ENCODE results near the gene TIMP3.

Gene TIMP3

DNA sequence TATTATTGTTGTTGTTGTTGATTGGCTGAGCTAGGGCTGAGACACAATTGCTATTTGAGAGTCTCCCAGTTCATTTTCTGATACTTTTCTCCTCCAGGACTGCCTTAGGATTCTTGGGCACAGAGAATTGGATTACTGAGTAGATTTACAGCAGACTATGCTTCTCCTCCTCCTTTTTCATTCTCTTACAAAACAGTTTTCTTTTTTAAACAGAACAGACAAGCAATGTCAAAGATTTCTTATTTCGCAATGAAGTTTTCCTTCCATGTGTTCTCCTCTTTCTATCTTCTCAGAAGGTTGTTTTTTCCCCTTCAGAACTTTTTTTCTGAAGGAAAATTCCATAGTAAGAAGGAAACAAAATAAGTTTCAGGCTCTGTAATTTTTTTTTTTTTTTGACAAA lies 19.8 kb upstream of the TIMP3 start:
- TF ChIP-seq, protein P1, sequence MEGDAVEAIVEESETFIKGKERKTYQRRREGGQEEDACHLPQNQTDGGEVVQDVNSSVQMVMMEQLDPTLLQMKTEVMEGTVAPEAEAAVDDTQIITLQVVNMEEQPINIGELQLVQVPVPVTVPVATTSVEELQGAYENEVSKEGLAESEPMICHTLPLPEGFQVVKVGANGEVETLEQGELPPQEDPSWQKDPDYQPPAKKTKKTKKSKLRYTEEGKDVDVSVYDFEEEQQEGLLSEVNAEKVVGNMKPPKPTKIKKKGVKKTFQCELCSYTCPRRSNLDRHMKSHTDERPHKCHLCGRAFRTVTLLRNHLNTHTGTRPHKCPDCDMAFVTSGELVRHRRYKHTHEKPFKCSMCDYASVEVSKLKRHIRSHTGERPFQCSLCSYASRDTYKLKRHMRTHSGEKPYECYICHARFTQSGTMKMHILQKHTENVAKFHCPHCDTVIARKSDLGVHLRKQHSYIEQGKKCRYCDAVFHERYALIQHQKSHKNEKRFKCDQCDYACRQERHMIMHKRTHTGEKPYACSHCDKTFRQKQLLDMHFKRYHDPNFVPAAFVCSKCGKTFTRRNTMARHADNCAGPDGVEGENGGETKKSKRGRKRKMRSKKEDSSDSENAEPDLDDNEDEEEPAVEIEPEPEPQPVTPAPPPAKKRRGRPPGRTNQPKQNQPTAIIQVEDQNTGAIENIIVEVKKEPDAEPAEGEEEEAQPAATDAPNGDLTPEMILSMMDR (IDR thresholded peaks at IDR 0.05; ENCODE audit: control extremely low read depth, extremely low read depth, low read depth, missing control alignments): no peak
- no peak for DNase-seq (ENCODE audit: extremely low spot score)
- POLR2A ChIA-PET: no interaction called here
- CTCF ChIA-PET: interaction anchor here (4.3 kb wide), 1 partner anchor 15 kb away, joined by 24 read pairs; no protein-coding TSS in a partner anchor

DNA sequence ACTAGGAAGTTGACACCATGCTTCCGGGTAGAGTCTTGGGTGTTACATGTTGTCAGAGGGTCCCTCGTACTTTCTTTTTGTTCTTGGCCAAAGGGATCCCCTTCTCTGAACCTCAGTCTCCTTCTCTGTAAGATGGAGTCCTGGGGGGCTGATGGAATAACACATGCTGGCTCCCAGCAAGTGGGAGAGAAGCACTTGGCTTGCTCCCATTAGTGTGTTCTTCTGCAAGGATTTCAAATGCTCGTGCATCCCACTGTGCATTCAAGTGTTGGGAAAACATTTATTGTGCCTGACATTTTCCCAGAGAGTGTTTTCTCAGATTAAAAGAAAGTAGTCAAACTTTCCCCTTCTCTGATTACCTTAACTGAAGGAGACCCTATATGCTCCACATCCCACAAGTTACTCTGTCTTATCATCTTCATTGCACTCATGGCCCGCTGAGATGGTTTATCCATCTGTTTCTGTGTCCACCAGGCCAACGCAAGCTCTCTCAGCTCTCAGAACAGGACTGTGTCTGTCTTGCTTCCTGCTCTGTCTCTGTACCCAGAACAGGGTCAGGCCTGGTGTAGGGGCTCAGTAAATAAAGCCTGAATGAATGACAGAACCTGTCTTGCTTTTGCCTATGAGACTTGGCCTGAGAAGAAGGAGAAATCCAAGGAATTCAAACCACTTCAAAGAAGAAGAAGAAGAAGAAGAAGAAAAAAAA lies 16.0 kb upstream of the TIMP3 start:
- ChIA-PET POLR2A (no interaction called here), CTCF (interaction anchor here (4.3 kb wide), 1 partner anchor 11 kb away, joined by 24 read pairs; no protein-coding TSS in a partner anchor)
- TF ChIP-seq, protein P1 (IDR thresholded peaks at IDR 0.05; ENCODE audit: control extremely low read depth, extremely low read depth, low read depth, missing control alignments): no peak
- DNase-seq (ENCODE audit: extremely low spot score): no peak

DNA sequence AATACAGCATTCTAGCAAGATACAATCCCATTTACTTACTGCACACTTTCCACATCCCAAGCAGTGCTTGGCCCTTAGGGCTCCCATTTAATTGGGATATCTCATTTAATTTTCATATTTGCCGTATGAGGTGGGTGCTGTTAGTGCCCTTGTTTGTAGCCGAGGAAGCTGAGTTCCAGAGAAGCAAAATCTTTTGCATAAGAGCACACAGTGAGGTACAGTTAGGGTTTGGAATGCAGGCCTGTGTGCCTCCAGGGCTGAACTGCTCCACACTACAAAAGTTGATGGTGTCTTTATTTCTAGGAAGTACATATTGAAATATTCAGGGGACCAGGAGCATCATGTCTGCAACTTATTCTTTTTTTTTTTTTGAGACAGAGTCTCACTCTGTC lies 15.5 kb upstream of the TIMP3 start:
- DNase-seq (ENCODE audit: extremely low spot score): no peak
- TF ChIP-seq, protein P1 (IDR thresholded peaks at IDR 0.05; ENCODE audit: control extremely low read depth, extremely low read depth, low read depth, missing control alignments): no peak
- ChIA-PET CTCF (interaction anchor here (2.6 kb wide), 1 partner anchor 11 kb away, joined by 12 read pairs; no protein-coding TSS in a partner anchor), POLR2A (no interaction called here)

DNA sequence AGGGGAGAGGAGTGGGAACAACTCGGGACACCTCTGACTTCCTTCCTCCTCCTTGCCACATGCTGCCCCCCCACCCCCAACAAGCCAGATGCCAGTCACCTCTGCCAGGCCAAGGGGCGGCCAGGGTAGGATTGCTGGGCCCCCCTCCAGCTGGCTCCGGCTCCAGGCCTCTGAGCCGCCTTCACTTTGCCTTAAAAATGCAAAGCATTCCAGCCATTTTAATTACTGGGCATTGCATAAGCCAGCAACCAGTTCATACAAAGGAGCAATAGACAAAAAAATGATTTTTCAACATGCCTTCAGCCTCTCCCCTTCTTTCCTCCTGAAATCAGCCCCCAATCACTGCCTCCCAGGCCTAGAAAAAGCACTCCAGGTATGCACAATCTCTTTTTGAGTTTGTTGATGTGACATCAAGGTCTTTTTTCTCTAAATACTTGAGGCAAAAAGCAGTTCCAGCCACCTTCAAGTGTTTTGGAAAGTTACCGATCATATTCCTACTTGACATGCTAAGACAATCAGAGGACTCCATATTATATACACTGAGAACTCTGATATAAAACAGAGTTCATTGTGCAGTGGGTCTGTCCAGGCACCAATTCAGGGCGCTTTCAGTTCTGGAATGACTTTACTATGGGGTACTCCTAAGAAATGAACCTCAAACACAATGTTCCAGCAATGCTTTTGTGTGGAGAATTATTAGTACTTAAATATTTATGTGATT lies 12.4 kb upstream of the TIMP3 start:
- ChIA-PET CTCF (interaction anchor here (2.6 kb wide), 1 partner anchor 8 kb away, joined by 12 read pairs; no protein-coding TSS in a partner anchor), POLR2A (no interaction called here)
- TF ChIP-seq, protein P1 (IDR thresholded peaks at IDR 0.05; ENCODE audit: control extremely low read depth, extremely low read depth, low read depth, missing control alignments): no peak
- no peak for DNase-seq (ENCODE audit: extremely low spot score)

DNA sequence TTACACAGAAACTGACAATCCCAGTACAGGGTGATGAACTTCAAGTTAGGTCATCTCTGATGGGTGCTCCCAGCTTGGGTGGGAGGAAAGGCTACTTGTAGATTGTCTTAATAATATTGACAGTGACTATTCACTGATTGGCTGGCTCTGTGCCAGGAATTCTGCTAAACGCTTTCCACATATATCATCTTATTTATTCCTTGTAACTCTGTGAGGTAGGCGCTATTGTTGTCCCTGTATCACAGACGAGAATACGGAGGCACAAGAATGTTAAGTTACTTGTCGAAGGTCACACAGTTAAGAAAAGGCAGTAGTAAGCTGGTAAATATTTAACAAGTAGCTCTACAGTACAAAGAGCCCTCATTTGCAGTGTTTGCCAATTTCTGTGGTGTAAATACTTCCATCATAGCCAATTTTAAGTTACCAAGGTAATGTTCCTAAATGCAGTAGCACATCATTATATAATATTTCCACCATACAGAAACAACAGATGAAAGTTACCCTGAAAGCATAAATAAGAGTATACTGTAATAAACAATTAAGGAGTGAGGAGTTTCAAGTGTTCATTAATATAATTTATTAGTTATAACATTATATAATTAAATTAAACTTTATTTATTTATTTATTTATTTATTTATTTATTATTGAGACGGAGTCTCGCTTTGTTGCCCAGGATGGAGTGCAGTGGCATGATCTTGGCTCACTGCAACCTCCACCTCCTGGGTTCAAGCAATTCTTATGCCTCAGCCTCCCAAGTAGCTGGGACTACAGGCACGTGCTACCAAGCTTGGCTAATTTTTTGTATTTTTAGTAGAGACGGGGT lies 11.5 kb upstream of the TIMP3 start:
- ChIA-PET POLR2A (no interaction called here), CTCF (no interaction called here)
- no peak for DNase-seq (ENCODE audit: extremely low spot score)
- TF ChIP-seq, protein P1 (IDR thresholded peaks at IDR 0.05; ENCODE audit: control extremely low read depth, extremely low read depth, low read depth, missing control alignments): no peak

DNA sequence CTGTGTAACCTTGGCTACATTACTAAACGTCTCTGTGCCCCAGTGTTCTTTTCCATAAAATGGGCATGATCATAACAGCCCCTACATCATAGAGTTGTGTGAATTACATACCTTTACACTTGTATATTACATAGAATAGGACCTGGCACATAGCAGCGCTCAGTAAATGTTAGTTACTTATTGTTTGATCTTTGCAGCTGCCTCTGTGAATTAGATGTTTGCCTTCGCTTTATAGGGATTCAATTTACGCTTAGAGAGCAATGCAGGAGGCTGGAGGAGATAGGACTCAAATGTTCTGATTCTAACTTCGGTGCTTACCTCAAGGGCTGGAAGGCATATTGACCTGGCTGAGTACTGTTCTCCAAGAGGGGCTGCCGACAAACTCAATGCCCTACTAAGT lies 10.4 kb upstream of the TIMP3 start:
- POLR2A ChIA-PET: no interaction called here
- DNase-seq (ENCODE audit: extremely low spot score): no peak
- TF ChIP-seq, protein P1 (IDR thresholded peaks at IDR 0.05; ENCODE audit: control extremely low read depth, extremely low read depth, low read depth, missing control alignments): no peak
- CTCF ChIA-PET: no interaction called here

Measured in GM10248 (cell line).